Measurements from ENCODE around the gene ASGR1.

ASGR1 gene

DNA sequence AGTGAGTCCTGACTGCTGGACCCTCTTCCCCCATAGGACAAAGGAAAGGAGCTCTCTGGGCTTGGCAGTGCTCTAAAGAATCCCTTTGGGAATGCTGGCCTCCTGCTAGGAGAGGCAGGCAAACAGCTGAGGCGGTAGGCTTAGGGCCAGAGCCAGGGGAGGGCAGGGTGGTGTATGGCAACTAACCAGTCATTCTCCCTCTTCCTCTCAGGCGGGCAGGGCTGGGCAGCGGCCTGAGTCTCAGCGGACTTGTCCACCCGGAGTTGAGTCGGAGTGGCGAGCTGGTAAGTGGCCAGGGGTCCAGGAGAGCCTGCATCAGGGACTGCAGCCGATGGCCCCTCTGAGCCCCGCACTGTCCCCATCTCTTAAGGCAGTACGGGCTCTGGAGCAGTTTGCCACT is 44.9 kb upstream of the ASGR1 start:
- TF ChIP-seq, protein P1, sequence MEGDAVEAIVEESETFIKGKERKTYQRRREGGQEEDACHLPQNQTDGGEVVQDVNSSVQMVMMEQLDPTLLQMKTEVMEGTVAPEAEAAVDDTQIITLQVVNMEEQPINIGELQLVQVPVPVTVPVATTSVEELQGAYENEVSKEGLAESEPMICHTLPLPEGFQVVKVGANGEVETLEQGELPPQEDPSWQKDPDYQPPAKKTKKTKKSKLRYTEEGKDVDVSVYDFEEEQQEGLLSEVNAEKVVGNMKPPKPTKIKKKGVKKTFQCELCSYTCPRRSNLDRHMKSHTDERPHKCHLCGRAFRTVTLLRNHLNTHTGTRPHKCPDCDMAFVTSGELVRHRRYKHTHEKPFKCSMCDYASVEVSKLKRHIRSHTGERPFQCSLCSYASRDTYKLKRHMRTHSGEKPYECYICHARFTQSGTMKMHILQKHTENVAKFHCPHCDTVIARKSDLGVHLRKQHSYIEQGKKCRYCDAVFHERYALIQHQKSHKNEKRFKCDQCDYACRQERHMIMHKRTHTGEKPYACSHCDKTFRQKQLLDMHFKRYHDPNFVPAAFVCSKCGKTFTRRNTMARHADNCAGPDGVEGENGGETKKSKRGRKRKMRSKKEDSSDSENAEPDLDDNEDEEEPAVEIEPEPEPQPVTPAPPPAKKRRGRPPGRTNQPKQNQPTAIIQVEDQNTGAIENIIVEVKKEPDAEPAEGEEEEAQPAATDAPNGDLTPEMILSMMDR (IDR thresholded peaks at IDR 0.05; ENCODE audit: low read depth, low read length), result no peak
- Histone ChIP-seq H3K27ac (peak overlapping the region; percentile 45; the same call in 1 of the 2 replicates), H3K9me3 (ENCODE audit: severe bottlenecking) (no peaks in the 10 kb centered on the region), H3K4me3 (ENCODE audit: low read depth, low read length) (no peak overlapping the region), H3K36me3 (peaks cover 85% of the 10 kb centered on the region), H3K27me3 (ENCODE audit: insufficient read depth, low read depth, severe bottlenecking) (no peaks in the 10 kb centered on the region)
- DNase-seq, result no peak

DNA sequence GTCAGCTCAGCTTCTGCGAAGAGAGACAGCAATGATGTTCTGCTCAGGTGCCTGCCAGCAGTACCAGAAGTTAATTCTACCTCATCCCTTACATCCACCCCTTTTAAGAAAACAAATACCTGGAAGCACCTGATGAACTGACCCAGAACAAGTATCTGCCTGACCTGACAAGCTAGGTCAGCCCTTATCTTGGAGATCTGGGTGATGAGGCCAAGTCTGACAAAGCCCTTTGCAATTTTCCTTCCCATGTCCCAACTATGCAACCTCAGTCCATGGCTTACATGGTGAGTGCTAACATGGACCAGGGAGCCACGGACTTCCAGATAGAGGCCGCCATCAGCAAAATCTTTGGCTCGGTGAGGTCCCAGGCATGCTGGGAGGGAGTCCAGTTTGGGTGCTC is 44.2 kb upstream of the ASGR1 start:
- Histone ChIP-seq H3K27me3 (ENCODE audit: insufficient read depth, low read depth, severe bottlenecking) (no peaks in the 10 kb centered on the region), H3K4me3 (ENCODE audit: low read depth, low read length) (no peak overlapping the region), H3K27ac (no peak overlapping the region), H3K36me3 (peaks cover 78% of the 10 kb centered on the region), H3K9me3 (ENCODE audit: severe bottlenecking) (no peaks in the 10 kb centered on the region)
- TF ChIP-seq, protein P1 (IDR thresholded peaks at IDR 0.05; ENCODE audit: low read depth, low read length), result no peak
- no peak for DNase-seq

DNA sequence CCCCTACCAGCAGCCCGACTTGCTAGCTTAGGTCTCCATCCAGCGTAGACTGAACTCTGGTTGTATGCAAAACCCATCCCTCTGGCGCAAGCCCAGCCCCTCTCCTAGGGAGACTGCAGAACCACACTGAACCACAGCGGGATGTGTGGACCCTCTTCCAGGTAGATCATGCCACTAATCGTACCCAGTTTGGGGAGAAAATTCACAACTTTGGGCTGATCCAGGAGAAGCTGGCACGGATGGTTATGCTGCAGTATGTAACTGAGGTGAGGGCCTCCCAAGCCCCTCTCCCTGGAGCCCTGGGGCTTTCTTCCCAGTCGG is 43.8 kb upstream of the ASGR1 start:
- Histone ChIP-seq H3K36me3 (peaks cover 74% of the 10 kb centered on the region), H3K27me3 (ENCODE audit: insufficient read depth, low read depth, severe bottlenecking) (no peaks in the 10 kb centered on the region), H3K27ac (no peak overlapping the region), H3K4me3 (ENCODE audit: low read depth, low read length) (no peak overlapping the region), H3K9me3 (ENCODE audit: severe bottlenecking) (no peaks in the 10 kb centered on the region)
- TF ChIP-seq, protein P1 (IDR thresholded peaks at IDR 0.05; ENCODE audit: low read depth, low read length), result no peak
- DNase-seq, result no peak

DNA sequence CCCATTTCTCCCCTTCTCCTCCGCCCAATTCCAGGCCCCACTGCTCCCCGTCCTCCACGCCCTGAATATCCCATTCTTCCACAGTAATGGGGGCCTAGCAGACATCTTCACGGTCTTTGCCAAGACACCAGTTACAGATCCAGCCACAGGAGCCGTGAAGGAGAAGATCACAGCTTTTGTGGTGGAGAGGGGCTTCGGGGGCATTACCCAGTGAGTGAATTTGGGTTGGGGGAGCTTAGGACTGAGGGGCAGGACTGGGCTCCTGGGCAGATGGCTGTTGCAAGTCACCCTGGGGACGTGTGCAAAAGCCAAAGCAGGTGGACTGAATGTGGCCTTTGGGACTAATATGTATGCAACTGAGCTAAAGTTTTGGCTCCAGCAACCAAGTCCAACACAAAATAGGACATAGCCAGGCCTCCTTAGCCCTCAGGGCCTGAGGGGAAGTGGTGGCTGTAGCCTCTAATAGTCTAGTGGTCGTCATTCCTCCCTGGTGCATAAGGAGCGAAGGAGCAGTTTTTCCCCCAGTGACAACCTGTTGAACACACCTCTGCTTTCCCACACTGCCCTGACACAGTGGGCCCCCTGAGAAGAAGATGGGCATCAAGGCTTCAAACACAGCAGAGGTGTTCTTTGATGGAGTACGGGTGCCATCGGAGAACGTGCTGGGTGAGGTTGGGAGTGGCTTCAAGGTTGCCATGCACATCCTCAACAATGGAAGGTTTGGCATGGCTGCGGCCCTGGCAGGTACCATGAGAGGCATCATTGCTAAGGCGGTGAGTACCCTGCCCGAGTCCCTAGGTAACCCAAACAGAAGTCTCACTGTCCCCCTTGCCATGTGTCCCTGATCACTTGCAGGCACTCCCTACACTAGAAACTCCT is 43.2 kb upstream of the ASGR1 start:
- Histone ChIP-seq H3K27ac (0 out of 2 replicates have a peak overlapping the region, but pooled peaks have one; percentile 14), H3K4me3 (ENCODE audit: low read depth, low read length) (no peak overlapping the region), H3K36me3 (peaks cover 68% of the 10 kb centered on the region), H3K27me3 (ENCODE audit: insufficient read depth, low read depth, severe bottlenecking) (no peaks in the 10 kb centered on the region), H3K9me3 (ENCODE audit: severe bottlenecking) (no peaks in the 10 kb centered on the region)
- TF ChIP-seq, protein P1 (IDR thresholded peaks at IDR 0.05; ENCODE audit: low read depth, low read length), result no peak
- no peak for DNase-seq

DNA sequence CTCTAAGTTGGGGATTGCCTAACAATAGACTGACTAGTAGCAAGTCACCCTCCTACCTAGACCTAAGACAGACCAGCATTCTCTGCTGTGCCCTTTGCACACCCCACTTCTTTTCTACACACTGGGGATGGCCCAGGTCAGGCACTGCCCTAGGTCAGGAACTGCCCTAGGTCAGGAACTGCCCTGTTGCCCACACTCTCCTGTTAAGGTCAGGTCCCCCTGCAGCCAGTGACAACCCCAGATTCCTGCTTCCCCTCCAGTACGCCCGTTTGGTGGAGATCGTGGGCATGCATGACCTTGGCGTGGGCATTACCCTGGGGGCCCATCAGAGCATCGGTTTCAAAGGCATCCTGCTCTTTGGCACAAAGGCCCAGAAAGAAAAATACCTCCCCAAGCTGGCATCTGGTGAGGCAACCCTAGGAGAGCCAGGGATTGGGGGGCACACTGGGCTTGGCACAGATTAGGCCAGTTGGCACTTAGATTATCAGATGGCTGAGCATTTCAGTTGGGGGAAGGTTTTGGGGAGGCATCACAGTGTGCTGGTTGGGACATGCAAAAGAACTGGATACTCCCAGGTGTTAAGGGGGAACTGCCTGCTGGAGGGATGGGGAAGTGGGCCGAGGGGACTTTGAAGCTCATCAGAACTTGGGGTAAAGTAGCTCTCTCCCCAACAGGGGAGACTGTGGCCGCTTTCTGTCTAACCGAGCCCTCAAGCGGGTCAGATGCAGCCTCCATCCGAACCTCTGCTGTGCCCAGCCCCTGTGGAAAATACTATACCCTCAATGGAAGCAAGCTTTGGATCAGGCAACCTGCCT is 42.3 kb upstream of the ASGR1 start:
- Histone ChIP-seq H3K4me3 (ENCODE audit: low read depth, low read length) (no peak overlapping the region), H3K27me3 (ENCODE audit: insufficient read depth, low read depth, severe bottlenecking) (no peaks in the 10 kb centered on the region), H3K27ac (peak overlapping the region; percentile 94; the same call in 1 of the 2 replicates), H3K9me3 (ENCODE audit: severe bottlenecking) (no peaks in the 10 kb centered on the region), H3K36me3 (peaks cover 59% of the 10 kb centered on the region)
- no peak for DNase-seq
- TF ChIP-seq, protein P1 (IDR thresholded peaks at IDR 0.05; ENCODE audit: low read depth, low read length), result no peak

Measured in WERI-Rb-1 (cell line).